Endodermal cell (in vitro differentiated cells): ENCODE results near the gene SYNDIG1. TPM values are rescaled to one million over a fixed set of nuclear protein-coding genes. Genes with fewer than 3 reads are reported as not detected.

Source experiments
- DNase-seq: peaks from one replicate; pipeline ENCODE4 v3.0.0-alpha.2; 2017
- H3K27ac ChIP-seq: 2 replicates; pipeline ENCODE4 v1.5.1; 2013; ENCODE audit warnings: mild to moderate bottlenecking, low read depth, low read length, moderate library complexity
- H3K27me3 ChIP-seq: 2 replicates; pipeline ENCODE4 v1.6.1; 2013; ENCODE audit warnings: mild to moderate bottlenecking, low read length, moderate library complexity; ENCODE audit not compliant: insufficient read depth, control insufficient read depth, poor library complexity, severe bottlenecking
- H3K36me3 ChIP-seq: 2 replicates; pipeline ENCODE4 v1.7.0; 2013; ENCODE audit warnings: mild to moderate bottlenecking, low read length, moderate library complexity; ENCODE audit not compliant: control insufficient read depth, insufficient read depth
- H3K4me1 ChIP-seq: one replicate; pipeline ENCODE4 v1.7.0; 2013; ENCODE audit warnings: low read length; ENCODE audit not compliant: control insufficient read depth, insufficient read depth
- H3K4me3 ChIP-seq: 2 replicates; pipeline ENCODE4 v1.5.1; 2013; ENCODE audit warnings: mild to moderate bottlenecking, low read length, moderate library complexity
- H3K9ac ChIP-seq: 2 replicates; pipeline ENCODE4 v1.6.1; 2013; ENCODE audit warnings: mild to moderate bottlenecking, low read length, moderate library complexity; ENCODE audit not compliant: poor library complexity, severe bottlenecking; ENCODE audit errors: extremely low read depth
- H3K9me3 ChIP-seq: 2 replicates; pipeline ENCODE4 v1.6.1; 2013; ENCODE audit warnings: mild to moderate bottlenecking, low read length, moderate library complexity; ENCODE audit not compliant: control insufficient read depth
- H3K27ac Mint-ChIP-seq: 2 replicates; pipeline ENCODE4 v1.8.0; 2020; ENCODE audit warnings: mixed read lengths
- H3K27me3 Mint-ChIP-seq: 2 replicates; pipeline ENCODE4 v1.8.0; 2021; ENCODE audit warnings: mild to moderate bottlenecking, mixed read lengths; ENCODE audit not compliant: insufficient read depth
- H3K36me3 Mint-ChIP-seq: 2 replicates; pipeline ENCODE4 v1.8.0; 2020; ENCODE audit warnings: low read depth, mixed read lengths
- H3K4me1 Mint-ChIP-seq: 2 replicates; pipeline ENCODE4 v1.8.0; 2020; ENCODE audit warnings: mixed read lengths
- H3K4me3 Mint-ChIP-seq: 2 replicates; pipeline ENCODE4 v1.8.0; 2020; ENCODE audit warnings: mild to moderate bottlenecking, moderate library complexity, mixed read lengths
- H3K9me3 Mint-ChIP-seq: 2 replicates; pipeline ENCODE4 v1.8.0; 2020; ENCODE audit warnings: mild to moderate bottlenecking, mixed read lengths
- CTCF ChIP-seq: fragments of 200-600 bp; sonication (generic); conservative IDR thresholded peaks from 2 replicates; pipeline ENCODE4 v1.5.0; 2021; ENCODE audit warnings: antibody characterized with exemption, mild to moderate bottlenecking
- WGBS, 2 experiments: methylation state at CpG; one replicate each; pipeline versions ENCODE4 v1.1.5 to v1.1.7; 2013; ENCODE audit warnings: missing lambda C conversion rate in 2 of 2, mixed read lengths in 1 of 2; ENCODE audit not compliant: insufficient coverage in 1 of 2, insufficient read length in 1 of 2; 5-methylcytosine and 5-hydroxymethylcytosine counted together
- total RNA-seq, 2 donors: library from RNA; stranded (reverse); fragmentation: NEBNext Ultra II Directional in 1 of 2; extraction: Animal tissue kit (Norgen Biotek cat#: 25700) in 1 of 2; gene quantifications; 2 replicates in 1 of 2; 3 replicates in 1 of 2; pipeline ENCODE4 v1.2.1, GENCODE V29; 2021

The SYNDIG1 gene
- total RNA-seq, 2 donors from 2014 or later: 5.5 to 6.8 TPM

- Mint-ChIP-seq H3K36me3 (no peaks in the 10 kb centered on the region), H3K27me3 (peaks cover 39% of the 10 kb centered on the region), H3K4me3 (no peak overlapping the region), H3K4me1 (peaks cover 3% of the 10 kb centered on the region), H3K9me3 (no peaks in the 10 kb centered on the region), H3K27ac (no peak overlapping the region)
- no peak for TF ChIP-seq CTCF
- H3K4me1 ChIP-seq: no peaks in the 10 kb centered on the region
- H3K9me3 ChIP-seq: no peaks in the 10 kb centered on the region
- H3K27me3 ChIP-seq: peaks cover 5% of the 10 kb centered on the region
- DNase-seq: no peak
- no peak overlapping the region for H3K4me3 ChIP-seq
- no peak overlapping the region for H3K9ac ChIP-seq
- H3K27ac ChIP-seq: no peak overlapping the region
- WGBS, 2 experiments: 84 to 100% methylated on average over 3 to 7 of the region's 7 CpGs
- no peaks in the 10 kb centered on the region for H3K36me3 ChIP-seq
Observed at GRCh38 chr20:24672886-24673677, 203.7 kb downstream of the SYNDIG1 start.

GRCh38 chr20:24673678-24674570 lies 204.5 kb downstream of the SYNDIG1 start:
- TF ChIP-seq CTCF: no peak
- Mint-ChIP-seq H3K27ac (no peak overlapping the region), H3K36me3 (no peaks in the 10 kb centered on the region), H3K4me3 (no peak overlapping the region), H3K4me1 (peaks cover 3% of the 10 kb centered on the region), H3K9me3 (no peaks in the 10 kb centered on the region), H3K27me3 (peaks cover 41% of the 10 kb centered on the region)
- Histone ChIP-seq H3K36me3 (no peaks in the 10 kb centered on the region), H3K9me3 (no peaks in the 10 kb centered on the region), H3K27ac (no peak overlapping the region), H3K9ac (no peak overlapping the region), H3K27me3 (peaks cover 5% of the 10 kb centered on the region), H3K4me1 (no peaks in the 10 kb centered on the region), H3K4me3 (no peak overlapping the region)
- DNase-seq: no peak
- 88 to 95% methylated on average over 10 to 13 of the region's 13 CpGs for WGBS, 2 experiments

DNA sequence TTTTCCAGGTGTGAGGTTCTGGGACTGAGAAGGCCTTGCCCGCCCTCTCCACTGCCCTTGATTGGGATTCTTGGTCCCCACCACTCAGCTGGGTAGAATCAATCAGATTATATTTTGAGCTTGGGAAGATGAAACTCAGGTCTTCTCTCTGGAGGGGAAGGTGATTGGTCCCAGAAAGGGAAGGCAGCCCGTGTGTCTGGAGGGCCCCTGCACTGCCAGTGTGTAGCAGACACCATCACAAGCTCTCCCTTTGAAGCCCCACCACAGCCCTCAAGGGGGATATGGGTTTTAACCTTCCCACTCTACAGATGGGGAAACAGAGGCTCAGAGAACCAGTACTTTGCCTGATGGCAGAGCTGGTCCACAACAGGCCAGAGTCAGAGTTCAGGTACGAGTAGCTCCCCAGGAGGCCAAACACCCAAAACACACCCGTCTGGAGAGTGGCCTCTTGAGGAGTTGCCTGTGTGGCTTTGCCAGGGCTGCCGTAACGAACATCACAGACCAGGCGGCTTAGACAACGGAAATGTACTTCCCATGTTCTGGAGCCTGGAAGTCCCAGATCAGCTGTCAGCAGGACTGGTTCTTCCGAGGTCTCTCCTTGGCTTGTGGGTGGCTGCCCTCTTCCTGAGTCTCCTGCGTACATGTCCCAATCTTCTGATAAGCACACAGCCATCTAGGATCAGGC lies 205.6 kb downstream of the SYNDIG1 start:
- 90 to 96% methylated on average over 9 to 10 of the region's 10 CpGs for WGBS, 2 experiments
- no peak overlapping the region for H3K27ac Mint-ChIP-seq
- no peak overlapping the region for H3K27ac ChIP-seq
- no peaks in the 10 kb centered on the region for H3K9me3 ChIP-seq
- H3K4me1 ChIP-seq: no peaks in the 10 kb centered on the region
- no peak overlapping the region for H3K9ac ChIP-seq
- TF ChIP-seq CTCF: no peak
- H3K4me3 ChIP-seq: no peak overlapping the region
- no peak overlapping the region for H3K4me3 Mint-ChIP-seq
- DNase-seq: no peak
- H3K36me3 ChIP-seq: no peaks in the 10 kb centered on the region
- no peaks in the 10 kb centered on the region for H3K9me3 Mint-ChIP-seq
- peaks cover 11% of the 10 kb centered on the region for H3K27me3 ChIP-seq
- no peaks in the 10 kb centered on the region for H3K36me3 Mint-ChIP-seq
- H3K27me3 Mint-ChIP-seq: peaks cover 47% of the 10 kb centered on the region
- H3K4me1 Mint-ChIP-seq: peaks cover 3% of the 10 kb centered on the region
